Measurements from ENCODE around the gene MTERF1. TPM values are rescaled to one million over a fixed set of nuclear protein-coding genes. Genes with fewer than 3 reads are reported as not detected.
A peak's percentile ranks its signal among the peaks of the same experiment; 100 is the strongest.

MTERF1 gene
- total RNA-seq, 2 donors from 2014 or later = 15.5 to 17.5 TPM

GRCh38 chr7:91864070-91864469, 16.4 kb downstream of the MTERF1 start:
- Histone ChIP-seq H3K4me1 (ENCODE audit: control insufficient read depth, insufficient read depth, low read length) (no peaks in the 10 kb centered on the region), H3K36me3 (ENCODE audit: control insufficient read depth, insufficient read depth, low read length) (peaks cover 18% of the 10 kb centered on the region)
- no peaks in the 10 kb centered on the region for H3K36me3 Mint-ChIP-seq (ENCODE audit: low read depth)

GRCh38 chr7:91852263-91852741, 28.2 kb downstream of the MTERF1 start:
- Mint-ChIP-seq H3K27ac (no peak overlapping the region), H3K4me1 (peaks cover 20% of the 10 kb centered on the region), H3K27me3 (ENCODE audit: insufficient read depth) (peaks cover 9% of the 10 kb centered on the region), H3K9me3 (peaks cover 13% of the 10 kb centered on the region), H3K4me3 (no peak overlapping the region), H3K36me3 (ENCODE audit: low read depth) (no peaks in the 10 kb centered on the region)
- Histone ChIP-seq H3K9ac (ENCODE audit: extremely low read depth, low read length, poor library complexity, severe bottlenecking) (no peak overlapping the region), H3K27ac (ENCODE audit: low read depth, low read length) (no peak overlapping the region), H3K4me3 (ENCODE audit: low read length) (no peak overlapping the region), H3K9me3 (ENCODE audit: control insufficient read depth, low read length) (peaks cover 19% of the 10 kb centered on the region), H3K4me1 (ENCODE audit: control insufficient read depth, insufficient read depth, low read length) (peaks cover 7% of the 10 kb centered on the region), H3K36me3 (ENCODE audit: control insufficient read depth, insufficient read depth, low read length) (no peaks in the 10 kb centered on the region), H3K27me3 (ENCODE audit: control insufficient read depth, insufficient read depth, low read length, poor library complexity, severe bottlenecking) (no peaks in the 10 kb centered on the region)
- TF ChIP-seq CTCF (conservative IDR thresholded peaks at IDR 0.05) = peak; percentile 68
- DNase-seq = no peak

More at GRCh38 chr7:91864070-91864469, 16.4 kb downstream of the MTERF1 start:
- no peak overlapping the region for H3K4me3 Mint-ChIP-seq
- 89 to 95% methylated on average over 6 of the region's 6 CpGs for WGBS, 2 experiments (ENCODE audit: insufficient coverage in 1 of 2, insufficient read length in 1 of 2)
- Histone ChIP-seq H3K27me3 (ENCODE audit: control insufficient read depth, insufficient read depth, low read length, poor library complexity, severe bottlenecking) (no peaks in the 10 kb centered on the region), H3K9me3 (ENCODE audit: control insufficient read depth, low read length) (no peaks in the 10 kb centered on the region), H3K9ac (ENCODE audit: extremely low read depth, low read length, poor library complexity, severe bottlenecking) (no peak overlapping the region), H3K27ac (ENCODE audit: low read depth, low read length) (no peak overlapping the region), H3K4me3 (ENCODE audit: low read length) (no peak overlapping the region)
- H3K4me1 Mint-ChIP-seq = no peaks in the 10 kb centered on the region
- no peak overlapping the region for H3K27ac Mint-ChIP-seq
- DNase-seq = no peak
- H3K27me3 Mint-ChIP-seq (ENCODE audit: insufficient read depth) = peaks cover 3% of the 10 kb centered on the region
- no peak for TF ChIP-seq CTCF (conservative IDR thresholded peaks at IDR 0.05)
- H3K9me3 Mint-ChIP-seq = no peaks in the 10 kb centered on the region

- no peak overlapping the region for H3K27ac ChIP-seq (ENCODE audit: low read depth, low read length)
- TF ChIP-seq CTCF (conservative IDR thresholded peaks at IDR 0.05) = no peak
- H3K9ac ChIP-seq (ENCODE audit: extremely low read depth, low read length, poor library complexity, severe bottlenecking) = no peak overlapping the region
- no peak for DNase-seq
- H3K4me3 ChIP-seq (ENCODE audit: low read length) = no peak overlapping the region
- peaks cover 7% of the 10 kb centered on the region for H3K4me1 ChIP-seq (ENCODE audit: control insufficient read depth, insufficient read depth, low read length)
- no peak overlapping the region for H3K4me3 Mint-ChIP-seq
- H3K9me3 ChIP-seq (ENCODE audit: control insufficient read depth, low read length) = peaks cover 19% of the 10 kb centered on the region
- no peak overlapping the region for H3K27ac Mint-ChIP-seq
- H3K36me3 ChIP-seq (ENCODE audit: control insufficient read depth, insufficient read depth, low read length) = no peaks in the 10 kb centered on the region
- peaks cover 13% of the 10 kb centered on the region for H3K9me3 Mint-ChIP-seq
- no peaks in the 10 kb centered on the region for H3K36me3 Mint-ChIP-seq (ENCODE audit: low read depth)
- H3K27me3 Mint-ChIP-seq (ENCODE audit: insufficient read depth) = peaks cover under 1% of the 10 kb centered on the region
- H3K27me3 ChIP-seq (ENCODE audit: control insufficient read depth, insufficient read depth, low read length, poor library complexity, severe bottlenecking) = no peaks in the 10 kb centered on the region
- peaks cover 22% of the 10 kb centered on the region for H3K4me1 Mint-ChIP-seq
Observed at GRCh38 chr7:91850455-91850854, 30.0 kb downstream of the MTERF1 start.
